ENCODE measurements around the gene MPP4.

- TF ChIP-seq CTCF (IDR thresholded peaks at IDR 0.05 in 4 of 5, conservative IDR thresholded peaks at IDR 0.05 in 1 of 5) (no peak), POLR2A (IDR thresholded peaks at IDR 0.05) (no peak)
These were observed 76.0 kb downstream of the MPP4 start for GRCh38 chr2:201622306-201622970.

All from gastrocnemius medialis (tissue), 4 donors.